IMR-90 (cell line): ENCODE measurements around the gene DNTTIP2. TPM values are rescaled to one million over a fixed set of nuclear protein-coding genes. Genes with fewer than 3 reads are reported as not detected.

Source experiments
- ATAC-seq: fragments of 200-7000 bp; cut with Tn5 transposase; 2 replicates; pipeline ENCODE4 v1.9.1; 2020; ENCODE audit warnings: low read depth, mild to moderate bottlenecking, moderate library complexity
- BruUV-seq: library from RNA; stranded (reverse); fragments of 400-500 nt; replicated peaks from 2 replicates; lab custom pipeline; 2021; lab: Mats Ljungman, UMichigan
- CTCF ChIA-PET: fragments of 300-600 bp; formaldehyde crosslinking; extraction: SDS; loops from one replicate; lab custom pipeline; 2021; ENCODE audit warnings: antibody characterized with exemption; lab: Yijun Ruan, JAX
- POLR2A ChIA-PET: fragments of 300-600 bp; sonication (Branson Sonifier 250); formaldehyde crosslinking; loops from one replicate; lab custom pipeline; 2022; ENCODE audit warnings: antibody characterized with exemption; ENCODE audit not compliant: unreplicated experiment; lab: Charles Lee
- DNase-seq: peaks from one replicate; pipeline ENCODE4 v3.0.0; 2013
- H2AFZ ChIP-seq: replicated peaks from 2 replicates; pipeline ENCODE3; 2013; ENCODE audit warnings: low read length, mild to moderate bottlenecking; ENCODE audit not compliant: poor library complexity
- H2AK5ac ChIP-seq: 2 replicates; pipeline ENCODE4 v1.6.1; 2013; ENCODE audit warnings: low read depth, low read length, inconsistent platforms
- H2AK9ac ChIP-seq: replicated peaks from 2 replicates; pipeline ENCODE3; 2013; ENCODE audit warnings: mild to moderate bottlenecking, low read depth, low read length, moderate library complexity; ENCODE audit not compliant: poor library complexity
- H2BK120ac ChIP-seq: 2 replicates; pipeline ENCODE4 v1.6.1; 2013; ENCODE audit warnings: low read depth, low read length, inconsistent platforms
- H2BK15ac ChIP-seq: 3 replicates; pipeline ENCODE4 v1.6.1; 2013; ENCODE audit warnings: low read depth, low read length, inconsistent platforms
- H2BK20ac ChIP-seq: 2 replicates; pipeline ENCODE4 v1.6.1; 2013; ENCODE audit warnings: low read depth, mild to moderate bottlenecking, inconsistent platforms, low read length, moderate library complexity
- H2BK5ac ChIP-seq: 2 replicates; pipeline ENCODE4 v1.6.1; 2013; ENCODE audit warnings: mild to moderate bottlenecking, low read depth, low read length, inconsistent platforms; ENCODE audit not compliant: poor library complexity, severe bottlenecking
- H3K14ac ChIP-seq: replicated peaks from 2 replicates; pipeline ENCODE4 v1.6.1; 2013; ENCODE audit warnings: low read depth, low read length, inconsistent platforms
- H3K18ac ChIP-seq: 2 replicates; pipeline ENCODE4 v1.6.1; 2013; ENCODE audit warnings: low read depth, low read length, control low read depth
- H3K23ac ChIP-seq: 2 replicates; pipeline ENCODE4 v1.6.1; 2013; ENCODE audit warnings: low read depth, low read length, inconsistent platforms
- H3K27ac ChIP-seq: 2 replicates; pipeline ENCODE4 v1.5.1; 2013; ENCODE audit warnings: mild to moderate bottlenecking, control low read depth, low read length; ENCODE audit not compliant: insufficient read depth
- H3K27me3 ChIP-seq: 2 replicates; pipeline ENCODE4 v1.6.1; 2013; ENCODE audit warnings: low read length; ENCODE audit not compliant: control insufficient read depth, insufficient read depth
- H3K36me3 ChIP-seq: 2 replicates; pipeline ENCODE4 v1.6.1; 2013; ENCODE audit warnings: low read length, mixed read lengths; ENCODE audit not compliant: control insufficient read depth, insufficient read depth
- H3K4ac ChIP-seq: 2 replicates; pipeline ENCODE4 v1.6.1; 2013; ENCODE audit warnings: low read depth, low read length, inconsistent platforms
- H3K4me1 ChIP-seq: 2 replicates; pipeline ENCODE4 v1.6.1; 2013; ENCODE audit warnings: low read length, mixed read lengths; ENCODE audit not compliant: control insufficient read depth, insufficient read depth
- H3K4me2 ChIP-seq: 2 replicates; pipeline ENCODE4 v1.6.1; 2013; ENCODE audit warnings: low read depth, mild to moderate bottlenecking, control low read depth, low read length, moderate library complexity
- H3K4me3 ChIP-seq: 2 replicates; pipeline ENCODE4 v1.5.1; 2013; ENCODE audit warnings: low read depth, mild to moderate bottlenecking, control low read depth, low read length, moderate library complexity; ENCODE audit not compliant: insufficient read depth
- H3K56ac ChIP-seq: 2 replicates; pipeline ENCODE4 v1.6.1; 2013; ENCODE audit warnings: low read length, inconsistent platforms; ENCODE audit not compliant: insufficient read depth; ENCODE audit errors: extremely low read depth
- H3K79me1 ChIP-seq, 2 experiments: 2 replicates each; pipeline ENCODE4 v1.6.1; 2013; ENCODE audit warnings: low read length in 2 of 2, inconsistent platforms in 1 of 2, low read depth in 1 of 2
- H3K9ac ChIP-seq: 2 replicates; pipeline ENCODE4 v1.6.1; 2013; ENCODE audit warnings: low read depth, low read length, control low read depth
- H3K9me1 ChIP-seq: 2 replicates; pipeline ENCODE4 v1.6.1; 2013; ENCODE audit warnings: low read length, inconsistent platforms; ENCODE audit not compliant: insufficient read depth
- H3K9me3 ChIP-seq: 2 replicates; pipeline ENCODE4 v1.6.1; 2013; ENCODE audit warnings: low read length; ENCODE audit not compliant: control insufficient read depth, insufficient read depth
- H4K20me1 ChIP-seq: 2 replicates; pipeline ENCODE4 v1.6.1; 2013; ENCODE audit warnings: low read length, inconsistent platforms; ENCODE audit not compliant: insufficient read depth
- H4K5ac ChIP-seq: 2 replicates; pipeline ENCODE4 v1.6.1; 2013; ENCODE audit warnings: mild to moderate bottlenecking, low read depth, low read length, control low read depth
- H4K8ac ChIP-seq, 2 experiments: 2 replicates each; pipeline ENCODE4 v1.6.1; 2013; ENCODE audit warnings: low read depth in 2 of 2, low read length in 2 of 2, control low read depth in 1 of 2, inconsistent platforms in 1 of 2
- H4K91ac ChIP-seq: 2 replicates; pipeline ENCODE4 v1.6.1; 2013; ENCODE audit warnings: low read depth, low read length, inconsistent platforms; ENCODE audit not compliant: insufficient read depth
- BHLHE40 ChIP-seq: fragments of 150-350 bp; IDR thresholded peaks from 2 replicates; pipeline ENCODE4 v1.6.1; 2016; ENCODE audit warnings: mild to moderate bottlenecking, low read depth, low read length
- CEBPB ChIP-seq: IDR thresholded peaks from 2 replicates; pipeline ENCODE4 v1.6.1; 2012; ENCODE audit warnings: low read depth, low read length, improper control_type of control experiment
- CHD1 ChIP-seq: IDR thresholded peaks from 2 replicates; pipeline ENCODE4 v1.6.1; 2012; ENCODE audit warnings: low read depth, low read length, improper control_type of control experiment
- FOS ChIP-seq: fragments of 150-350 bp; IDR thresholded peaks from 2 replicates; pipeline ENCODE4 v1.6.1; 2016; ENCODE audit warnings: low read depth, low read length
- MAFK ChIP-seq: IDR thresholded peaks from 2 replicates; pipeline ENCODE4 v1.6.1; 2012; ENCODE audit warnings: low read depth, low read length, improper control_type of control experiment
- MAZ ChIP-seq: IDR thresholded peaks from 2 replicates; pipeline ENCODE4 v1.6.1; 2012; ENCODE audit warnings: low read depth, mild to moderate bottlenecking, low read length, improper control_type of control experiment, moderate library complexity, borderline replicate concordance
- MXI1 ChIP-seq: IDR thresholded peaks from 2 replicates; pipeline ENCODE4 v1.6.1; 2012; ENCODE audit warnings: low read depth, mild to moderate bottlenecking, low read length, moderate library complexity, borderline replicate concordance
- NFE2L2 ChIP-seq: fragments of 150-350 bp; IDR thresholded peaks from 2 replicates; pipeline ENCODE4 v1.6.1; 2016; ENCODE audit warnings: low read depth, mild to moderate bottlenecking, low read length
- POLR2A ChIP-seq: IDR thresholded peaks from 2 replicates; pipeline ENCODE4 v1.6.1; 2012; ENCODE audit warnings: mild to moderate bottlenecking, low read depth, low read length
- RAD21 ChIP-seq: IDR thresholded peaks from 2 replicates; pipeline ENCODE4 v1.6.1; 2012; ENCODE audit warnings: low read length, improper control_type of control experiment
- RCOR1 ChIP-seq: IDR thresholded peaks from 2 replicates; pipeline ENCODE4 v1.6.1; 2012; ENCODE audit warnings: mild to moderate bottlenecking, low read length, improper control_type of control experiment; ENCODE audit not compliant: insufficient replicate concordance
- RFX5 ChIP-seq: IDR thresholded peaks from 2 replicates; pipeline ENCODE4 v1.8.0; 2012; ENCODE audit warnings: low read depth, mild to moderate bottlenecking, low read length, moderate library complexity
- SMC3 ChIP-seq: fragments of 150-350 bp; IDR thresholded peaks from 2 replicates; pipeline ENCODE4 v1.6.1; 2016; ENCODE audit warnings: low read depth, mild to moderate bottlenecking, antibody characterized with exemption, low read length, moderate library complexity
- WGBS, 2 experiments: methylation state at CpG; one replicate each; pipeline versions ENCODE4 v1.1.5 to v1.1.7; 2013; ENCODE audit warnings: missing lambda C conversion rate in 2 of 2; ENCODE audit not compliant: insufficient read length in 1 of 2; ENCODE audit errors: extremely low coverage in 2 of 2; 5-methylcytosine and 5-hydroxymethylcytosine counted together
- dilution Hi-C: fragments of 300-500 bp; cut with HindIII; formaldehyde crosslinking; loops from one replicate; pipeline ENCODE4 v1.14.3; 2018; ENCODE audit warnings: low sequenced_read_pairs; ENCODE audit not compliant: unreplicated experiment
- in situ Hi-C: fragments of 300-500 bp; cut with MboI; formaldehyde crosslinking; loops from 3 replicates; pipeline ENCODE4 v1.14.3; 2019; ENCODE audit warnings: low sequenced_read_pairs, inconsistent platforms, mixed read lengths
- intact Hi-C: fragments of 100-400 bp; cut with micrococcal nuclease; formaldehyde crosslinking; loops from 2 replicates; pipeline ENCODE4 v1.10.0; 2022
- polyA plus RNA-seq, 3 experiments: library from polyadenylated mRNA; depleted of rRNA; stranded (reverse); fragments of >200 nt; gene quantifications; 2 replicates each; pipeline ENCODE4 v1.2.3, GENCODE V29; 2012; ENCODE audit warnings: low replicate concordance in 1 of 3
- total RNA-seq: library from RNA; depleted of rRNA; stranded (reverse); fragments of >200 nt; gene quantifications from 2 replicates; pipeline ENCODE4 v1.2.3, GENCODE V29; 2012
- TF ChIP-seq, protein P1 (sequence below): fragments of 150-350 bp; IDR thresholded peaks from 2 replicates; pipeline ENCODE4 v1.6.1; 2017; ENCODE audit warnings: mild to moderate bottlenecking, antibody characterized with exemption, low read length, low read depth
- TF ChIP-seq, protein P2 (sequence below): fragments of 150-350 bp; IDR thresholded peaks from 2 replicates; pipeline ENCODE4 v1.6.1; 2016; ENCODE audit warnings: low read depth, mild to moderate bottlenecking, low read length, moderate library complexity, borderline replicate concordance
- TF ChIP-seq, protein P3 (sequence below): conservative IDR thresholded peaks from 2 replicates; pipeline ENCODE4 v1.5.1; 2012; ENCODE audit warnings: mild to moderate bottlenecking, low read depth, low read length, improper control_type of control experiment

DNTTIP2 gene
- total and polyA plus RNA-seq, 2 of the 4 experiments (the other 2 are of a cell fraction), result 14.2 to 24.4 TPM

DNA sequence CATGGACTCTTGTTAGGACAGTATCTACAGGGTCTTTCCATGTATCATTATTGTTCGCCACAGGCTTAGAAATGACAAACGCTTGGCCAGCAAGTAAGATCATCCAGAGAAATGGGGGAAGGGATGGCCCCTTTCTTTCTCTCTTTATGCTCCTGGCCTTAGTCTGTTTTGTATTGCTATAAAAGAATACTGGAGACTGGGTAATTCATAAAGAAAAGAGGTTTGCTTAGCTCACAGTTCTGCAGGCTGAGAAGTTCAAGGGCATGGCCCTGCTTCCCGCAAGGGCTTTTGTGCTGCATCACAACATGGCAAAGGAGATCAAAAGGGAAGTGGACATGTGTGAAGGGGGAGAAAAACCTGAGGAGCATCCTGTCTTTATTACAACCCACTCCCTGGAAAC is 41.0 kb downstream of the DNTTIP2 start:
- ATAC-seq, result no peak
- H2BK20ac ChIP-seq, result no peak overlapping the region
- H3K14ac ChIP-seq, result no peak overlapping the region
- peaks cover 3% of the 10 kb centered on the region for H3K9me3 ChIP-seq
- ChIA-PET CTCF (no interaction called here), POLR2A (no interaction called here)
- no peak for DNase-seq
- no peak overlapping the region for H3K4ac ChIP-seq
- no CpG with 5 or more reads among the region's 3 CpGs for WGBS, 2 experiments
- no peak overlapping the region for H3K27ac ChIP-seq
- no peaks in the 10 kb centered on the region for H4K20me1 ChIP-seq
- H2AK9ac ChIP-seq, result no peak overlapping the region
- no peak overlapping the region for H4K5ac ChIP-seq
- H2AFZ ChIP-seq, result no peak overlapping the region
- H2BK120ac ChIP-seq, result no peak overlapping the region
- no peak overlapping the region for H3K23ac ChIP-seq
- H2BK15ac ChIP-seq, result no peak overlapping the region
- no peaks in the 10 kb centered on the region for H3K36me3 ChIP-seq
- H3K4me2 ChIP-seq, result no peak overlapping the region
- no peak overlapping the region for H3K56ac ChIP-seq
- peaks cover 5% of the 10 kb centered on the region; the same call in 1 of the 2 replicates for H3K4me1 ChIP-seq
- H4K8ac ChIP-seq, result no peak overlapping the region
- H3K9ac ChIP-seq, result no peak overlapping the region
- H3K9me1 ChIP-seq, result peaks cover 10% of the 10 kb centered on the region; the same call in 1 of the 2 replicates
- no peaks in the 10 kb centered on the region for H3K79me1 ChIP-seq
- no peak overlapping the region for H3K4me3 ChIP-seq
- dilution Hi-C loops (no loop called here), intact Hi-C loops (no loop called here), in situ Hi-C loops (loop anchor here (10.0 kb wide), 1 partner anchor 533 kb away; no protein-coding TSS in a partner anchor)
- no TSS peak for BruUV-seq
- H4K91ac ChIP-seq, result no peak overlapping the region
- TF ChIP-seq, protein P1, sequence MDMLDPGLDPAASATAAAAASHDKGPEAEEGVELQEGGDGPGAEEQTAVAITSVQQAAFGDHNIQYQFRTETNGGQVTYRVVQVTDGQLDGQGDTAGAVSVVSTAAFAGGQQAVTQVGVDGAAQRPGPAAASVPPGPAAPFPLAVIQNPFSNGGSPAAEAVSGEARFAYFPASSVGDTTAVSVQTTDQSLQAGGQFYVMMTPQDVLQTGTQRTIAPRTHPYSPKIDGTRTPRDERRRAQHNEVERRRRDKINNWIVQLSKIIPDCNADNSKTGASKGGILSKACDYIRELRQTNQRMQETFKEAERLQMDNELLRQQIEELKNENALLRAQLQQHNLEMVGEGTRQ, result no peak
- TF ChIP-seq MAZ, result no peak
- TF ChIP-seq BHLHE40, result no peak
- no peak for TF ChIP-seq RAD21
- TF ChIP-seq NFE2L2, result no peak
- TF ChIP-seq CEBPB, result no peak
- TF ChIP-seq MXI1, result no peak
- TF ChIP-seq MAFK, result no peak
- TF ChIP-seq SMC3, result no peak
- TF ChIP-seq RFX5, result no peak
- TF ChIP-seq CHD1, result no peak
- no peak for TF ChIP-seq POLR2A
- TF ChIP-seq, protein P2, sequence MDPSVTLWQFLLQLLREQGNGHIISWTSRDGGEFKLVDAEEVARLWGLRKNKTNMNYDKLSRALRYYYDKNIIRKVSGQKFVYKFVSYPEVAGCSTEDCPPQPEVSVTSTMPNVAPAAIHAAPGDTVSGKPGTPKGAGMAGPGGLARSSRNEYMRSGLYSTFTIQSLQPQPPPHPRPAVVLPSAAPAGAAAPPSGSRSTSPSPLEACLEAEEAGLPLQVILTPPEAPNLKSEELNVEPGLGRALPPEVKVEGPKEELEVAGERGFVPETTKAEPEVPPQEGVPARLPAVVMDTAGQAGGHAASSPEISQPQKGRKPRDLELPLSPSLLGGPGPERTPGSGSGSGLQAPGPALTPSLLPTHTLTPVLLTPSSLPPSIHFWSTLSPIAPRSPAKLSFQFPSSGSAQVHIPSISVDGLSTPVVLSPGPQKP, result no peak
- no peak for TF ChIP-seq RCOR1
- TF ChIP-seq, protein P3, sequence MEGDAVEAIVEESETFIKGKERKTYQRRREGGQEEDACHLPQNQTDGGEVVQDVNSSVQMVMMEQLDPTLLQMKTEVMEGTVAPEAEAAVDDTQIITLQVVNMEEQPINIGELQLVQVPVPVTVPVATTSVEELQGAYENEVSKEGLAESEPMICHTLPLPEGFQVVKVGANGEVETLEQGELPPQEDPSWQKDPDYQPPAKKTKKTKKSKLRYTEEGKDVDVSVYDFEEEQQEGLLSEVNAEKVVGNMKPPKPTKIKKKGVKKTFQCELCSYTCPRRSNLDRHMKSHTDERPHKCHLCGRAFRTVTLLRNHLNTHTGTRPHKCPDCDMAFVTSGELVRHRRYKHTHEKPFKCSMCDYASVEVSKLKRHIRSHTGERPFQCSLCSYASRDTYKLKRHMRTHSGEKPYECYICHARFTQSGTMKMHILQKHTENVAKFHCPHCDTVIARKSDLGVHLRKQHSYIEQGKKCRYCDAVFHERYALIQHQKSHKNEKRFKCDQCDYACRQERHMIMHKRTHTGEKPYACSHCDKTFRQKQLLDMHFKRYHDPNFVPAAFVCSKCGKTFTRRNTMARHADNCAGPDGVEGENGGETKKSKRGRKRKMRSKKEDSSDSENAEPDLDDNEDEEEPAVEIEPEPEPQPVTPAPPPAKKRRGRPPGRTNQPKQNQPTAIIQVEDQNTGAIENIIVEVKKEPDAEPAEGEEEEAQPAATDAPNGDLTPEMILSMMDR, result no peak
- no peak for TF ChIP-seq FOS
- H3K18ac ChIP-seq, result no peak overlapping the region
- H2AK5ac ChIP-seq, result no peak overlapping the region
- H2BK5ac ChIP-seq, result no peak overlapping the region
- H3K27me3 ChIP-seq, result no peaks in the 10 kb centered on the region
